ENCODE results near the gene PRKCH.

- TF ChIP-seq CTCF (IDR thresholded peaks at IDR 0.05) (no peak), POLR2A (IDR thresholded peaks at IDR 0.05) (no peak)
These were observed 51.6 kb downstream of the PRKCH start for GRCh38 chr14:61372842-61373555.
